Upper lobe of left lung (tissue), 6 donors: ENCODE results near the gene VANGL2. TPM values are rescaled to one million over a fixed set of nuclear protein-coding genes. Genes with fewer than 3 reads are reported as not detected.

Experiments
- ATAC-seq, 2 donors: fragments of 200-7000 bp; cut with Tn5 transposase; one replicate each; pipeline ENCODE4 v1.9.1; 2022; ENCODE audit warnings: mild to moderate bottlenecking in 2 of 2, moderate library complexity in 2 of 2; ENCODE audit not compliant: low FRiP score in 2 of 2
- DNase-seq, 2 donors: peaks; one replicate each; pipeline ENCODE4 v3.0.0-alpha.2; 2019 to 2020
- H3K27ac ChIP-seq, 4 donors: fragments of 200-600 bp; sonication (generic); one replicate each; pipeline ENCODE4 v1.5.1; 2016 to 2019
- H3K27me3 ChIP-seq, 4 donors: fragments of 200-600 bp; sonication (generic); one replicate each; pipeline ENCODE4 v1.5.1; 2017 to 2019
- H3K36me3 ChIP-seq, 4 donors: fragments of 200-600 bp; sonication (generic); one replicate each; pipeline ENCODE4 v1.5.1; 2016 to 2019
- H3K4me1 ChIP-seq, 4 donors: fragments of 200-600 bp; sonication (generic); one replicate each; pipeline ENCODE4 v1.5.1; 2018 to 2019
- H3K4me3 ChIP-seq, 4 donors: fragments of 200-600 bp; sonication (generic); one replicate each; pipeline ENCODE4 v1.5.1; 2017 to 2019; ENCODE audit warnings: mild to moderate bottlenecking in 2 of 4, moderate library complexity in 1 of 4
- H3K9me3 ChIP-seq, 4 donors: fragments of 200-600 bp; sonication (generic); one replicate each; pipeline ENCODE4 v1.5.1; 2018 to 2019
- CTCF ChIP-seq, 6 experiments: fragments of 450-650 bp in 4 of 6; fragments of 200-600 bp in 2 of 6; sonication (generic) in 2 of 6; IDR thresholded peaks; one replicate each; pipeline ENCODE4 v1.5.1; 2016 to 2019; ENCODE audit warnings: antibody characterized with exemption in 6 of 6
- EP300 ChIP-seq, 4 donors: sonication (generic); formaldehyde crosslinking; IDR thresholded peaks; one replicate each; pipeline ENCODE4 v1.5.1; 2017; ENCODE audit warnings: antibody characterized with exemption in 4 of 4, control low read depth in 2 of 4
- POLR2A ChIP-seq, 4 donors: fragments of 450-650 bp; IDR thresholded peaks; one replicate each; pipeline ENCODE4 v1.5.1; 2016 to 2017; ENCODE audit warnings: antibody characterized with exemption in 4 of 4, mild to moderate bottlenecking in 2 of 4
- POLR2AphosphoS5 ChIP-seq, 2 donors: sonication (generic); formaldehyde crosslinking; IDR thresholded peaks; one replicate each; pipeline ENCODE4 v1.5.1; 2017; ENCODE audit warnings: antibody characterized with exemption in 2 of 2
- WGBS, 2 donors: methylation state at CpG; one replicate each; pipeline ENCODE4 v1.1.5; 2017 to 2018; 5-methylcytosine and 5-hydroxymethylcytosine counted together
- total RNA-seq, 6 donors: library from RNA; depleted of rRNA in 4 of 6; stranded (reverse); fragments of >200 nt in 4 of 6; gene quantifications; one replicate each; pipeline versions ENCODE4 v1.1.0 to v1.2.1, GENCODE V29; 2016 to 2021
- donor health status: DM: no; HTN: no; CAD: no; lungs with moderate emphysema.
- donor health status: DM: no; HTN: yes; CAD: no; lungs with severe emphysema.

The VANGL2 gene
- total RNA-seq, 6 donors from 2014 or later, result 2.0 to 4.8 (median 2.7) TPM

GRCh38 chr1:160425847-160426246, 25.5 kb downstream of the VANGL2 start:
- no peak for DNase-seq
- ATAC-seq, result no peak
- H3K4me1 ChIP-seq, result peaks cover 11 to 20% (median 17%) of the 10 kb centered on the region in 4 donors
- H3K36me3 ChIP-seq, result peaks cover 0 to 38% (median 3%) of the 10 kb centered on the region in 4 donors
- no peak overlapping the region for H3K4me3 ChIP-seq
- 88% methylated on average over 5 of the region's 5 CpGs for WGBS, 2 donors
- no peaks in the 10 kb centered on the region for H3K27me3 ChIP-seq
- no peaks in the 10 kb centered on the region for H3K9me3 ChIP-seq
- H3K27ac ChIP-seq, result no peak overlapping the region
- TF ChIP-seq POLR2A (IDR thresholded peaks at IDR 0.05) (no peak), CTCF (IDR thresholded peaks at IDR 0.05) (no peak), POLR2AphosphoS5 (IDR thresholded peaks at IDR 0.05) (no peak), EP300 (IDR thresholded peaks at IDR 0.05) (no peak)

DNA sequence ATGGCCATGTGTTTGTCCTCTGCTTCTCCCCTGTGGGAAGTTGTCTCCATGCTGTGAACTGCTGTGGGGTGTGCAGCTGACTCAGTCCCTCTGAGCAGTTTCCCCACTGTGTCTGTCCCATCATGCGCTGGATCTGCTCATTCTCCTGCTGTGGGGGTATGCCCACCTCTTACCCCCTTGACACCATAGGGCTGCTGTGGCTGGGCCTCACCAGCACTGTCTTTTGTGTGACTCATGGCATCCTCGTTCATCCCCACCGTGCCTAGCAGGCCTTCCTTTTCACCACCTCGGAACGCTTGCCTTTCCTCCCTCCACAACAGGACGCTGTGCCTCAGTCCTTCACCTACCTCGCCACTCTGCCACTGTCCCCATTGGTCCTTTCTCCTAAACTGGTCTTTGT, 27.3 kb downstream of the VANGL2 start:
- DNase-seq, result no peak

GRCh38 chr1:160428053-160428452, 27.7 kb downstream of the VANGL2 start:
- no peak for DNase-seq
- ATAC-seq, result no peak
- Histone ChIP-seq H3K27ac (peak overlapping the region in 1 of 4 donors; percentile 8), H3K9me3 (no peaks in the 10 kb centered on the region), H3K36me3 (peaks cover 0 to 29% (median 3%) of the 10 kb centered on the region in 4 donors), H3K27me3 (no peaks in the 10 kb centered on the region), H3K4me1 (peaks cover 11 to 25% (median 17%) of the 10 kb centered on the region in 4 donors), H3K4me3 (no peak overlapping the region)
- TF ChIP-seq EP300 (IDR thresholded peaks at IDR 0.05) (no peak), POLR2AphosphoS5 (IDR thresholded peaks at IDR 0.05) (no peak), CTCF (IDR thresholded peaks at IDR 0.05) (no peak), POLR2A (IDR thresholded peaks at IDR 0.05) (no peak)
- 90% methylated on average over 8 of the region's 8 CpGs for WGBS, 2 donors

More for the DNA sequence above, 27.3 kb downstream of the VANGL2 start:
- Histone ChIP-seq H3K27ac (no peak overlapping the region), H3K36me3 (peaks cover 0 to 29% (median 3%) of the 10 kb centered on the region in 4 donors), H3K4me3 (no peak overlapping the region), H3K9me3 (no peaks in the 10 kb centered on the region), H3K4me1 (peaks cover 11 to 24% (median 17%) of the 10 kb centered on the region in 4 donors), H3K27me3 (no peaks in the 10 kb centered on the region)
- WGBS, 2 donors, result 89 to 92% methylated on average over 7 of the region's 7 CpGs
- ATAC-seq, result no peak
- TF ChIP-seq POLR2AphosphoS5 (IDR thresholded peaks at IDR 0.05) (no peak), POLR2A (IDR thresholded peaks at IDR 0.05) (no peak), EP300 (IDR thresholded peaks at IDR 0.05) (no peak), CTCF (IDR thresholded peaks at IDR 0.05) (no peak)

GRCh38 chr1:160428655-160429054, 28.3 kb downstream of the VANGL2 start:
- DNase-seq, result peak in 1 of 2 donors; percentile 51
- peaks cover 0 to 25% (median 3%) of the 10 kb centered on the region in 4 donors for H3K36me3 ChIP-seq
- peak; percentile 61 to 77 for ATAC-seq
- H3K27ac ChIP-seq, result peak overlapping the region; percentile 1 to 65 (median 54)
- no peaks in the 10 kb centered on the region for H3K27me3 ChIP-seq
- H3K4me3 ChIP-seq, result no peak overlapping the region
- H3K4me1 ChIP-seq, result peaks cover 11 to 25% (median 17%) of the 10 kb centered on the region in 4 donors
- TF ChIP-seq CTCF (IDR thresholded peaks at IDR 0.05), result peak; percentile 23 to 61 (median 48)
- TF ChIP-seq EP300 (IDR thresholded peaks at IDR 0.05), result no peak
- TF ChIP-seq POLR2AphosphoS5 (IDR thresholded peaks at IDR 0.05), result no peak
- H3K9me3 ChIP-seq, result no peaks in the 10 kb centered on the region
- 43 to 59% methylated on average over 1 of the region's 1 CpG for WGBS, 2 donors

- DNase-seq (no peak), ATAC-seq (peak in 1 of 2 donors; percentile 54)
- H3K27ac ChIP-seq, result peak overlapping the region; percentile 1 to 65 (median 54)
- no peak overlapping the region for H3K4me3 ChIP-seq
- H3K4me1 ChIP-seq, result peaks cover 11 to 25% (median 17%) of the 10 kb centered on the region in 4 donors
- WGBS, 2 donors, result 8 to 11% methylated on average over 2 of the region's 2 CpGs
- H3K9me3 ChIP-seq, result no peaks in the 10 kb centered on the region
- TF ChIP-seq POLR2AphosphoS5 (IDR thresholded peaks at IDR 0.05) (no peak), POLR2A (IDR thresholded peaks at IDR 0.05) (no peak), CTCF (IDR thresholded peaks at IDR 0.05) (no peak), EP300 (IDR thresholded peaks at IDR 0.05) (no peak)
- H3K27me3 ChIP-seq, result no peaks in the 10 kb centered on the region
- peaks cover 0 to 23% (median 3%) of the 10 kb centered on the region in 4 donors for H3K36me3 ChIP-seq
These were observed 28.8 kb downstream of the VANGL2 start for GRCh38 chr1:160429125-160429561.
